ENCODE measurements around the gene VAV3. TPM values are rescaled to one million over a fixed set of nuclear protein-coding genes. Genes with fewer than 3 reads are reported as not detected.

VAV3 gene
- total RNA-seq, 1 donor from 2014 or later, result 29.1 TPM

GRCh38 chr1:107662971-107663370, 302.0 kb downstream of the VAV3 start:
- no peaks in the 10 kb centered on the region for H3K27me3 Mint-ChIP-seq
- H3K4me3 Mint-ChIP-seq, result no peak overlapping the region
- POLR2A ChIA-PET, result no interaction called here

GRCh38 chr1:107661158-107661557, 303.8 kb downstream of the VAV3 start:
- ATAC-seq (ENCODE audit: low read depth) (no peak), DNase-seq (no peak)
- H3K27ac Mint-ChIP-seq, result no peak overlapping the region
- TF ChIP-seq, protein P1, sequence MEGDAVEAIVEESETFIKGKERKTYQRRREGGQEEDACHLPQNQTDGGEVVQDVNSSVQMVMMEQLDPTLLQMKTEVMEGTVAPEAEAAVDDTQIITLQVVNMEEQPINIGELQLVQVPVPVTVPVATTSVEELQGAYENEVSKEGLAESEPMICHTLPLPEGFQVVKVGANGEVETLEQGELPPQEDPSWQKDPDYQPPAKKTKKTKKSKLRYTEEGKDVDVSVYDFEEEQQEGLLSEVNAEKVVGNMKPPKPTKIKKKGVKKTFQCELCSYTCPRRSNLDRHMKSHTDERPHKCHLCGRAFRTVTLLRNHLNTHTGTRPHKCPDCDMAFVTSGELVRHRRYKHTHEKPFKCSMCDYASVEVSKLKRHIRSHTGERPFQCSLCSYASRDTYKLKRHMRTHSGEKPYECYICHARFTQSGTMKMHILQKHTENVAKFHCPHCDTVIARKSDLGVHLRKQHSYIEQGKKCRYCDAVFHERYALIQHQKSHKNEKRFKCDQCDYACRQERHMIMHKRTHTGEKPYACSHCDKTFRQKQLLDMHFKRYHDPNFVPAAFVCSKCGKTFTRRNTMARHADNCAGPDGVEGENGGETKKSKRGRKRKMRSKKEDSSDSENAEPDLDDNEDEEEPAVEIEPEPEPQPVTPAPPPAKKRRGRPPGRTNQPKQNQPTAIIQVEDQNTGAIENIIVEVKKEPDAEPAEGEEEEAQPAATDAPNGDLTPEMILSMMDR (IDR thresholded peaks at IDR 0.05), result no peak
- no peak overlapping the region for H3K4me3 Mint-ChIP-seq
- intact Hi-C loops (cut with micrococcal nuclease), result no loop called here
- ChIA-PET CTCF (no interaction called here), POLR2A (no interaction called here)
- no peaks in the 10 kb centered on the region for H3K4me1 Mint-ChIP-seq
- no peaks in the 10 kb centered on the region for H3K9me3 Mint-ChIP-seq
- no peaks in the 10 kb centered on the region for H3K27me3 Mint-ChIP-seq
- H3K36me3 Mint-ChIP-seq (ENCODE audit: low read depth), result peaks cover 35% of the 10 kb centered on the region

More at GRCh38 chr1:107662971-107663370, 302.0 kb downstream of the VAV3 start:
- no peaks in the 10 kb centered on the region for H3K4me1 Mint-ChIP-seq
- ATAC-seq (ENCODE audit: low read depth) (no peak), DNase-seq (no peak)
- CTCF ChIA-PET, result no interaction called here
- H3K9me3 Mint-ChIP-seq, result no peaks in the 10 kb centered on the region
- TF ChIP-seq, protein P1 (IDR thresholded peaks at IDR 0.05), result no peak
- intact Hi-C loops (cut with micrococcal nuclease), result no loop called here
- H3K36me3 Mint-ChIP-seq (ENCODE audit: low read depth), result peaks cover 38% of the 10 kb centered on the region
- no peak overlapping the region for H3K27ac Mint-ChIP-seq

- ChIA-PET POLR2A (no interaction called here), CTCF (no interaction called here)
- TF ChIP-seq, protein P1 (IDR thresholded peaks at IDR 0.05), result no peak
- Mint-ChIP-seq H3K4me3 (no peak overlapping the region), H3K36me3 (ENCODE audit: low read depth) (peaks cover 25% of the 10 kb centered on the region), H3K9me3 (no peaks in the 10 kb centered on the region), H3K27ac (no peak overlapping the region), H3K4me1 (no peaks in the 10 kb centered on the region), H3K27me3 (no peaks in the 10 kb centered on the region)
- intact Hi-C loops (cut with micrococcal nuclease), result no loop called here
- no peak for ATAC-seq (ENCODE audit: low read depth)
- no peak for DNase-seq
Measured at GRCh38 chr1:107659961-107660360, 305.0 kb downstream of the VAV3 start.

DNA sequence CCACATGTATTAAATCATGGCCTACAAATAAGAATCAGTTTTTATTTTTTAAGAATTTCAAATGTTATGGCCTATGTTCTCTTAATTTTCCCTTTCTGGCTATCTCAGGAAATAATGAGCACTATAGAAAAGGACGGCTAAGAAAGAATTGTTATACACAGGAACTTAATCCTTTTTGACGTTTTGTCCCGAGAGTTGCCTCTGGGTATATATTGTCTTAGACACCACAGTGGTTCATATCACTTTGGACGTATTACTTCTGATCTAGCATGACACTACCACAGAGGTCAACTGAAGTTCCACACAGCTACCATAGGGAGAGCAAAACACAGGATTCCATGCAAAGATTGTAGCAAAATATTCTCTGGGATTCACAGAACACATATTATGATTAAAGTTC, 307.6 kb downstream of the VAV3 start:
- Mint-ChIP-seq H3K4me1 (no peaks in the 10 kb centered on the region), H3K27ac (no peak overlapping the region), H3K9me3 (no peaks in the 10 kb centered on the region), H3K36me3 (ENCODE audit: low read depth) (peaks cover 21% of the 10 kb centered on the region), H3K27me3 (no peaks in the 10 kb centered on the region), H3K4me3 (no peak overlapping the region)
- ChIA-PET CTCF (no interaction called here), POLR2A (no interaction called here)
- intact Hi-C loops (cut with micrococcal nuclease), result no loop called here
- no peak for DNase-seq
- ATAC-seq (ENCODE audit: low read depth), result no peak
- TF ChIP-seq, protein P1 (IDR thresholded peaks at IDR 0.05), result no peak

DNA sequence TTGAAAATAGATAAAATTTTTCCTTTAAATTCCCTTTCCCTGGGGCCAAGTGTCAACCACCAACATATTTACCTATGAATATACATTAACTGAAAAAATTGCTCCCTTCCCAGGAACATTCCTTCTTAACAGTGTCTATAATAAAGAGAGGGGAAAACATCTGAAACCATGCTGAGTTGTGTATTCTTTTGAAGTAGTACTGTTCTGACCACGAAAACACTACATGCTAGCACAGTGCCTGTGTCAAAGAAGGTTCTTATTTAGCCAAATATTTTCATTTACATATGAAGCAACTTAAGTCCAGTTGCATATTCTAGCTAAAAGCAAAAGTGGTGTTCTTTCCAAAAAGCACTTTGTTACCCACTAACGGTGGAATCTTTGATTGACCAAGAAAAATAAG, 311.2 kb downstream of the VAV3 start:
- peaks cover 23% of the 10 kb centered on the region for H3K36me3 Mint-ChIP-seq (ENCODE audit: low read depth)
- ATAC-seq (ENCODE audit: low read depth), result no peak

More for the DNA sequence above, 311.2 kb downstream of the VAV3 start:
- Mint-ChIP-seq H3K27ac (no peak overlapping the region), H3K4me1 (no peaks in the 10 kb centered on the region), H3K4me3 (no peak overlapping the region), H3K27me3 (no peaks in the 10 kb centered on the region), H3K9me3 (no peaks in the 10 kb centered on the region)
- intact Hi-C loops (cut with micrococcal nuclease), result no loop called here
- no peak for DNase-seq
- ChIA-PET POLR2A (no interaction called here), CTCF (no interaction called here)
- TF ChIP-seq, protein P1 (IDR thresholded peaks at IDR 0.05), result no peak

Measured in activated B cell treated with CpG ODN at 0.5 μM for 24 hours (primary cell).